Kidney capillary endothelial cell (primary cell): Measurements from ENCODE around the gene RSRC2.
"Not testable (repeated sequence)": the region's sequence is repeated elsewhere in the genome, so short reads cannot be mapped to it uniquely, and the experiment has no call there.

Source experiments
- DNase-seq: peaks from one replicate; pipeline ENCODE4 v3.0.0-alpha.2; 2018; ENCODE audit warnings: low spot score

RSRC2 gene

DNA sequence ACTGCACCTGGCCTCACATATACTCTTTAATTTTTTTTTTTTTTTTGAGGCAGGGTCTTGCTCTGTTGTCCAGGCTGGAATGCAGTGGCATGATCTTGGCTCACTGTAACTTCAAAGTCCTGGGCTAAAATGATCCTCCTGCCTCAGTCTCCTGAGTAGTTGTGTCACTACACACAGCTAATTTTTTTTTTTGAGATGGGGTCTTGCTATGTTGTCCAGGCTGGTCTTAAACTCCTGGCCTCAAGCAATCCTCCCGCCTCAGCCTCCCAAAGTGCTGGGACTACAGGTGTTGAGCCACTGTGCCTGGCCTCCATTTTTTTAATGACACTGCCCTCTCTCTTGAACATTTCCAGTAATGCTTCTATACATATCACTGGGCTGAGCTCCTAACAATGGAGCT is 42.4 kb downstream of the RSRC2 start:
- not testable (repeated sequence) for DNase-seq

DNA sequence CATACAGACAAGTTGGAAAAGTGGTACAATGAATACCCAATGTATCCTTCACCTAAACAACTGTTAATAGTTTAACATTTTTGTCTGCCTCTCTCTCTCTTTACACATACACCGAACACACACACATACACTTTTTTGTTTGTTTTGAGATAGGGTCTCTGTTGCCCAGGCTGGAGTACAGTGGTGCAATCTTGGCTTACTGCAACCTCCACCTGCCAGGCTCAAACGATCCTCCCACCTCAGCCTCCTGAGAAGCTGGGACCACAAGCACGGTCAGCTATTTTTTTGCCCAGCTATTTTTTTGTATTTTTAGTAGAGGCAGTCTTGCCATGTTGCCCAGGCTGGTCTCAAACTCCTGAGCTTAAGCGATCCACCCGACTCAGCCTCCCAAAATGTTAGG is 42.8 kb downstream of the RSRC2 start:
- DNase-seq: no peak

DNA sequence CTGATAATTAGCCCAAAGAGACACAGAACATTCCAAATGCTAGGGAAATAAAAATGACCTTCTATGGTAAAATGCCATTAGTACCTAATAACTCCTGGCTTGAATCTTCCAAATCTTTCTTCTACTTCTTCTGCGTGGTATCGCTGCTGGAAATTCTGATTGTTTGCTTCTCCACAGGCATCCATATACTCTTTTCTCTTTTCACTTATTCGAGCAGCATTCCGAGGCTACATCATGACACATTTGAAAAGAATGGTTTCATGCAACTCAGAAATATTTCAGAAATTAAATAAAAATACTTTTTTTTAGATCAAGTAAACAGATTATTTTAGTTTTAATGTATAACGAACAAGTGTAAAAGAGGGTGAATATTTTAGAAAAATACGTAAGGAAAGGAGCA is 44.9 kb downstream of the RSRC2 start:
- no peak for DNase-seq

DNA sequence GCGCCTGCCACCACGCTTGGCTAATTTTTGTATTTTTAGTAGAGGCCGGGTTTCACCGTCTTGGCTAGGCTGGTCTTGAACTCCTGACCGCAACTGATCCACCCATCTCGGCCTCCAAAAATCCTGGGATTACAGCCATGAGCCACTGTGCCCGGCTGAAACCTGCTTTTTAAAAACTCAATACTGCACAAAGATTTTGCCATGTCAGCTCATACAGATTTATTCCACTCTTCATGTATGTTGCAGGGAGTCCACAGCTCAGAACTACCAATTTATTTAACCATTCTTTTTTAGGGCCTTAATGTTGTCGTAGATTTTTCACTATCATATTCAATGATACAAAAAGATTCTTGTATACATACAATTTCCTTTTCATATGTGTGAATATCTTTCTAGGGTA is 46.0 kb downstream of the RSRC2 start:
- no peak for DNase-seq

DNA sequence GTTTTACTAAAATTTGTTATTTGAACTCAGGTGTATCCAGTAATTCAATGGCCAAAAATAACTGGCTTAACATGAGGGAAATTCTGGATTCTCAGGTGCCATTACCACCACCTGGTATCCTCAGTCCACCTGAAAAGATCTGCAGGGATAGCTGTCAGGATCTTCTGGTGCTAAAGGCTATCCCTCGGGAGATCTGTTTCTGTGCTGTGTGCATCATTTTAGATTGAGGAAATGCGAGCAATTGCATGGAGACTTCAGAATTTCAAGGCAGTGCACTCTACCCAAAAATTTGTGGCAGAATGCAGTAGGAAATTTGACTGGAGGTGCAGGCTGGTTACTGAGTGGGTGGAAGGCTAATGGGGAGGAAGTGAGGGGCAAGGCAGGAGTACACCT is 52.4 kb downstream of the RSRC2 start:
- DNase-seq: no peak

DNA sequence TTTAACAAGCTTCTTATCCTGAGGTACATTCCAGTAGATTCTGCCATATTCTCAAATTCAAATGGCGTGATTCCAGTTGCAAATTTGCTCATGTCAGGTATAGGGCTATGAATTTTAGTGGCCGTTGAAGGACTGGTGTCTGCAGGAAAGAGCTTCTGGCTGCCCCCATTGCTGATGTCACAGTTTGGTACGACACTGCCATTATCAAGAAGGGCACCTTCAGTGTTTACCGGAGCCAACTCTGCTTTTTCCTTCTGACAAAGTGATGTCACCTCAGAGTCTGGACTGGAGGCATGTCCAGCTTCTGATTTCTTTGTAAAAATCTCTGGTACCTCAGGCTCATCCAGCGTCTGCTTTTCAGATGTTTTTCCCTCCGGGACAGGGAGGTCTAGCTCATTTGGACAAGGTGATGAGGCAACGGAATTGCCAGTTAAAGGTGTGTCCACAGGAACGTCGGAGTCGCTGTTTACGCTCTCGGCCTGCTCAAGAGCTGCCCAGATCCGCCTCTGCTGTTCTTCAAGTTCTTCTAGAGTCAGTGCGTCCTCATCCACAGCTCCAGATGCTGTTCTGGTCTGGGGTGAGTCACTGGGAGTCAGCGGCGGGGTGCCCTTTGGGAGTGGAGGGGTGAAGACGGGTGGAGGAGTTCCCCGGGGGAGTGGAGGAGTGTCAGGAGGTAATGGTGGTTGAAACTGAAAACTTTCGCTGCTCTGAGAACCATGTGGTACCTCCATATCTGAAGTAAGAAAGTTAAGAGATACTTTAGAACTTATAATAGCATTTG is 53.0 kb downstream of the RSRC2 start:
- no peak for DNase-seq

DNA sequence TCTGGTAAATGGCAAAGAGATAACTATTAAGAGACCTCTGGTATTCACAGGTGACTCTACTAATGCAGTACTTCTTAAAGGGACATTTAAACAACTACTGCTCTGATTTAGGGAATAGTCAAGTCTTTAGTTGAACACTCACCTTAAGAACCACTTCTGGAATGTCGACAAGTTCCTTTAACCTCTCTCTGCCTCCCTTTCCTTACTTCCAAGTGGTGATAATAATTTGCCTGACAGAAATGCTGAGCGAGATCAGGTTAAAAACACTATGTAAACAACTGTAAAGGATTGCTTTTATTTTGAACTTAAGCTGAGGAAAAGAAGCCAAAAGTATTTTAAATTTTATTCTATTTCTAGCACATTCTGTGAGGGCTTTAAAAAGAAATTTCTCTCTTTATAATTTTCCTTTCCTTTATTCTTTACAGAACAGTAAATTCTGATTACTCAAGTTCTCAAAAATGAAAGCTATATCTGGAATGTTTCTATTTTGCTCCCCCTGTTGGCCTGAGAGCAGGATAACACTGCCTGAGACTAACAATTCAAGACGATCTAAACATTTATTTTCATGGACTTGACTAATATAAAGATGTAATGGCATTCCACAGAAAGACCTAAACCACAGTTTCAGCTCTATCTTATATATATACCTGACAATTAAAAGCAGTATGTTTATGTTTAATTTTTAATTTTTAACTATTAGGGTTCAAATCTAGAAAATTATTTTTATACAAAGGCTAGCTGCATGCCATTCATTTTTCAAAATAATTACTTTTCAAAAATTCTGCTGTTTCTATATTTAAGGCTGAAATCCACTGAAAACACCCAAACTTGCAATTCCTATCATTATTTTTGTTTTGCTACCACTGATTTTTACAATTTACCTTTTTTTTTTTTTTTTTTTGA is 55.2 kb downstream of the RSRC2 start:
- peak; percentile 66 for DNase-seq

DNA sequence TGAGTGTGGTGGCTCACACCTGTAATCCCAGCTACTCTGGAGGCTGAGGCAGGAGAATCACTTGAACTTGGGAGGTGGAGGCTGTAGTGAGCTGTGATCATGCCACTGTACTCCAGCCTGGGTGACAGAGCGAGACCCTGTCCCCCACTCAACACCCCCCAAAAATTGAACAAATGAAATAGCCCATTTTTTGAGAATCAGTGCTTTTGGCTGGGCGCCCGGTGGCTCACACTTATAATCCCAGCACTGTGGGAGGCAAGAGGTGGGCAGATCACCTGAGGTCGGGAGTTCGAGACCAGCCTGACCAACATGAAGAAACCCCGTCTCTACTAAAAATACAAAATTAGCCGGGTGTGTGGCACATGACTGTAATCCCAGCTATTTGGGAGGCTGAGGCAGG is 56.2 kb downstream of the RSRC2 start:
- not testable (repeated sequence) for DNase-seq

DNA sequence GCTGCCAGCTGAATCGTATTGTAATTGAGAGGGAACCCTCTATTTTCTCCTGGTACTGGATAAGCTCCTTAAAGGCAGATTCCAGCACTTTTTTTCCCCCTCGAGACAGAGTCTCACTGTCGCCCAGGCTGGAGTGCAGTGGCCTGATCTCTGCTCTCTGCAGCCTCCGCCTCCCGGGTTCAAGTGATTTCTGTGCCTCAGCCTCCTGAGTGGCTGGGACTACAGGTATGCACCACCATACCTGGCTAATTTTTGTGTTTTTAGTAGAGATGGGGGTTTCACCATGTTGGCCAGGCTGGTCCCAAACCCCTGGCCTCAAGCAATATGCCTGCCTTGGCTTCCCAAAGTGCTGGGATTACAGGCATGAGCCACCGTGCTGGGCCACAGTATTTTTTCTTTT is 56.9 kb downstream of the RSRC2 start:
- DNase-seq: not testable (repeated sequence)

DNA sequence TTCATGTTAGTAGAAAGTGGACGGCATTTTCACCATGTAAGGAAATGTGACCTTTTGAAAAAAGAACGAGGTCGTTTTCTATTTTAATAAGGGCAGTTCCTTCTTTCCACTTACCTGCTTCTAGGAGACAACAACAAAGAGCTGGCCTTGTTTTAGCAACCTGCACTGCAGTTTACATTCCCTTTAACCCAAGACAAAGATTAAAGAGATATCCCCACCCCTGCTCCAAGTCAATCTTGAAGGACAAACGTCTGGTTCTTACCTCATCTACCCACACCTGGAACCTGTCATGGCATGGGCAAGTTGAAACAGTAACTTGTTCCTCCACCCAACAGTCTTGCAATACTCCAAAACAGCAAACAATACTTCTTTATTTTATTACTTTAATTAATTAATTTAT is 58.8 kb downstream of the RSRC2 start:
- DNase-seq: no peak

DNA sequence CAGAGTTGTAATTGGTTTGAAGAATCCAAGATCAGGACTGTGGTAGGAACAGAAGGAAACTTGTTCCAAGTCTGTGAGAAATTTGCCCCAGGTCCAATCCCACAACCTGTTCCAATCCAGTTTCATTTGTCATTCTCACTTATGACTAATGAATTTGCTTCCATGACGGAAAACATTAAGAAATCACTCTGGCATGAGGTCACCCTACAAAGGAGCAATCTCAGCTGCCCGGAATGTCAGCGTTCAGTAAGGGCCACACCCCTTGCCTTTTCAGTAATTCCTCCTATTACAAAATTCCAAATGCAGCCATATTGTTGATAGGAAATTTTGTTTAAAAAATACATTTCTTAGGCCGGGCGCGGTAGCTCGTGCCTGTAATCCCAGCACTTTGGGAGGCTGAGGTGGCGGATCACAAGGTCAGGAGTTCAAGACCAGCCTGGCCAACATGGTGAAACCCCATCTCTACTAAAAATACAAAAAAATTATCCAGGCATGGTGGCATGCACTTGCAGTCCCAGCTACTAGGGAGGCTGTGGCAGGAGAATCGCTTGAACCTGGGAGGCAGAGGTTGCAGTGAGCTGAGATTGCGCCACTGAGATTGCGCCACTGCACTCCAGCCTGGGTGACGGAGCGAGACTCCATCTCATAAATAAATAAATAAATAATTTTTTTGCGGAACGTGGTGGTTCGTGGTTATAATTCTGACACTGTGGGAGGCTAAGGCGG is 62.3 kb downstream of the RSRC2 start:
- peak; percentile 89 for DNase-seq

DNA sequence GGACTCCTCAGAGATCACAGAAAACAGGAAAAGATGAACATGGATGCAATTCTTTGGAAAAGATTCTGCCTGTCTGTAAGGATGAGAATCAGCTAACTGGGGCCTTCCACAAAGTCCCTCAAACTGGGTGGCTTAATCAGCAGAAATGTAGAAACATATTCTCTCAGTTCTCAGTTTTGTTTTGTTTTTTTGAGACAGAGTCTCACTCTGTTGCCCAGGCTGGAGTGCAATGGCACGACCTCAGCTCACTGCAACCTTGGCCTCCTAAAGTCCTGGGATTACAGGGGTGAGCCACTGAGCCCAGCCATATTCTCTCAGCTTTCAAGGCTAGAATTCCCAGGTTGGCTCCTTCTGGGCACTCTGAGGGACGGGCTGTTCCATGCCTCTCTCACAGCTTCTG is 66.1 kb downstream of the RSRC2 start:
- DNase-seq: no peak

DNA sequence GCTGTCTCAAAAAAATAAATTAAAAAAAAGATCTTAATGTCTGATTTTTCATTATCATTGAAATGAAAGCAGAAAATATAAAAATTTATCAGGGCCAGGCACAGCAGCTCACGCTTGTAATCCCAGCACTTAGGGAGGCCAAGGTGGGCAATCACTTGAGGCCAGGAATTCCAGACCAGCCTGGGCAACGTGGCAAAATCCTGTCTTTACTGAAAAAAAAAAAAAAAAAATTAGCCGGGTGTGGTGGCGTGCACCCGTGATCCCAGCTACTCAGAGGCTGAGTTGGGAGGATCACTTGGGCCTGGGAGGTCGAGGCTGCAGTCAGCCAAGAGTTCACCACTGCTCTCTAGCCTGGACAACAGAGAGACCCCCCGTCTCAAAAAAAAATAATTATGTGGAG is 66.7 kb downstream of the RSRC2 start:
- no peak for DNase-seq

DNA sequence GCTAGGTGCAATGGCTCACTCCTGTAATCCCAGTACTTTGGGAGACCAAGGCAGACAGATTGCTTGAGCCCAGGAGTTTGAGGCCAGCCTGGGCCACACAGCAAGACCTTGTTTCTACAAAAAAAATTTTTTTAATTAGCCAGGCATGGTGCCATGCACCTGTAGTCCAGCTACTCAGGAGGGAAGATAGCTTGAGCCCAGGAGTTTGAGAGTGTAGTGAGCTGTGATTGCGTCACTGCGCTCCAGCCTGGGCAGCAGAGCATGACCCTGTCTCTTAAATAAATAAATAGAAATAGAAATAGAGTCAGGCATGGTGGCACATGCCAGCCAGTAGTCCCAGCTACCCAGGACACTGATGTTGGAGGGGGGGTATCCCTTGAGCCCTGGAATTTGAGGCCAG is 67.5 kb downstream of the RSRC2 start:
- DNase-seq: no peak

DNA sequence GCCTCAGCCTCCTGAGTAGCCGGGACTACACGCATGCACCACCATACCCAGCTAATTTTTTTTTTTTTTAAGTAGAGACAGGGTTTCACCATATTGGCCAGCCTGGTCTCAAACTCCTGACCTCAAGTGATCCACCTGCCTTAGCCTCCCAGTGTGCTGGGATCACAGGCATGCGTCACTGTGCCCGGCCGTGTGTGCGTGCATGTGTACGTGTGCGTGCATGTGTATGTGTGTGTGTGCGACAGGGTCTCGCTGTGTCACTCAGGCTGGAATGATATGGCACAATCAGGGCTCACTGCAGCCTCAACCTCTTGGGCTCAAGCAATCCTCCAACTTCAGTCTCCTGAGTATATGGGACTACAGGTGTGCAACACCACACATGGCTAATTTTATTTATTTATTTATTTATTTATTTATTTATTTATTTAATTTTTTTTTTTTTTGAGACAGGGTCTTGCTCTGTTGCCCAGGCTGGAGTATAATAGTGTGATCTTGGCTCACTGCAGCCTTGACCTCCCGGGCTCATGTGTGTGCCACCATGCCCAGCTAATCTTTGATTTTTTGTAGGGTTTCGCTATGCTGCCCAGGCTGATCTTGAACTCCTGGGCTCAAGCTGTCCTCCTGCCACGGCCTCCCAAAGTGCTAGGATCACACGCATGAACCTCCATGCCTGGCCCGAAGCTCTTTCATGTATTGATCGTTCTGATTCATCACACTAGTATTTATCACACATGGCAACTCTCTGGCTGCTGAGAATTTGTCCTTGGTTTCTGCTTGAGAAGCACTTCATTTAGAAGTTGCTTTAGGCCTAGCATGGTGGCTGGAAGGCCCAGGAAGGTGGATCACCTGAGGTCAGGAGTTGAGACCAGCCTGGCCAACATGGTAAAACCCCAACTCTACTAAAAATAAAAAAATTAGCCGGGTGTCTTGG is 68.4 kb downstream of the RSRC2 start:
- no peak for DNase-seq

DNA sequence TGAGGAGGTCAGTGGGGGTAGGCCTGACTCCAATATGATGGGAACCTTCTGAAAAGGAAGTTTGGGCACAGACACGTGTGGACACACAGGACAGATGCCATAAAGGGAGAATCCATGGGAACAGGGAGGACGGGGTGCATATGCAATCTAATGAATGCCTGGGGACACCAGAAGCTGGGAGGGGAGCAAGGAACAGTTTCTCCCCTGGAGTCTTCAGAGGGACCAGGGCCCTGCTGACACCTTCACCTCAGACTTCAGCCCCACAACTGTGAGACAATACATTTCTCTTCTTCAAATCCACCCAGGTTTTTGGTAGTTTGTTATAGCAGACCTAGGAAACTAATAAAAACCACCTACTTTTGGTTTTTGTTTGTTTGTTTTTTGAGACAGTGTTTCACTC is 69.1 kb downstream of the RSRC2 start:
- no peak for DNase-seq

DNA sequence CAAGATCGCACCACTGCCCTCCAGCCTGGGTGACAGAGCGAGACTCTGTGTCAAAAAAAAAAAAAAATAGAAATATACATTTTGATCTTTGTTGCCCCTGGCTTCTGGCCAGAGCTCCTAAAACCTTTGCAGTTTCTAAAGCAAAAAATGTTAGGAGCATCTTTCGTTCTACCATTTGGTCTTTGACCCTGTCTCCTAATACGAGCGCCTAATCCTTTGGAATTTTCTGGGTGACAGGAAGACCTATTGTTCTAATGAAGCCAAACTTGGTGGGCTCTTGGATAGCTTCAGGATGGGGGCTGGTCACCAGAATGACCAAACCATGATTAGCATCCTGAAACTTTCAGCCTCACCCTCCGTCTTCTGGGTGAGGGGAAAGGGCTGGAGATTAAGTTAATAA is 72.0 kb downstream of the RSRC2 start:
- DNase-seq: no peak

DNA sequence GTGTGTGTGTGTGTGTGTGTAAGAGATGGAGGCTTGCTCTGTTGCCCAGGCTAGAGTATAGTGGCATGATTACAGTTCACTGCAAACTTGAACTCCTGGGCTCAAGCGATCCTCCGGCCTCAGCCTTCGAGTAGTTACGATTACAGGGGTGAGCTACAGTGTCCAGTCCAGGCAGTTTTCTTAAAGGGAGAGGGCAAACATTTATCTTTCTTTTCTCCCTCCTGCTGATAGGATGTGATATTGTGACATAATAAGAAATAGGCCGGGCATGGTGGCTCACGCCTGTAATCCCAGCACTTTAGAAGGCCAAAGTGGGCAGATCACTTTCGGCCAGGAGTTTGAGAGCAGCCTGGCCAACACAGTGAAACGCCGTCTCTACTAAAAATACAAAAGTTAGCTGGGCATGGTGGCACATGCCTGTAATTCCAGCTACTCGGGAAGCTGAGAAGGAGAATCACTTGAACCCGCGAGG is 72.5 kb downstream of the RSRC2 start:
- DNase-seq: no peak
